Anterior cingulate cortex (tissue), 58 donors: ENCODE results near the gene AOPEP.

Experiments
- DNase-seq, 58 donors: peaks; one replicate each; lab custom pipeline; 2025; lab: John Stamatoyannopoulos, UW

The AOPEP gene

GRCh38 chr9:94787266-94787665 is 60.8 kb downstream of the AOPEP start:
- DNase-seq, result no peak

GRCh38 chr9:94788570-94789105 is 62.1 kb downstream of the AOPEP start:
- DNase-seq, result no peak

GRCh38 chr9:94791435-94791834 is 64.9 kb downstream of the AOPEP start:
- no peak for DNase-seq

- no peak for DNase-seq
These were observed 66.0 kb downstream of the AOPEP start for GRCh38 chr9:94792511-94792910.

DNA sequence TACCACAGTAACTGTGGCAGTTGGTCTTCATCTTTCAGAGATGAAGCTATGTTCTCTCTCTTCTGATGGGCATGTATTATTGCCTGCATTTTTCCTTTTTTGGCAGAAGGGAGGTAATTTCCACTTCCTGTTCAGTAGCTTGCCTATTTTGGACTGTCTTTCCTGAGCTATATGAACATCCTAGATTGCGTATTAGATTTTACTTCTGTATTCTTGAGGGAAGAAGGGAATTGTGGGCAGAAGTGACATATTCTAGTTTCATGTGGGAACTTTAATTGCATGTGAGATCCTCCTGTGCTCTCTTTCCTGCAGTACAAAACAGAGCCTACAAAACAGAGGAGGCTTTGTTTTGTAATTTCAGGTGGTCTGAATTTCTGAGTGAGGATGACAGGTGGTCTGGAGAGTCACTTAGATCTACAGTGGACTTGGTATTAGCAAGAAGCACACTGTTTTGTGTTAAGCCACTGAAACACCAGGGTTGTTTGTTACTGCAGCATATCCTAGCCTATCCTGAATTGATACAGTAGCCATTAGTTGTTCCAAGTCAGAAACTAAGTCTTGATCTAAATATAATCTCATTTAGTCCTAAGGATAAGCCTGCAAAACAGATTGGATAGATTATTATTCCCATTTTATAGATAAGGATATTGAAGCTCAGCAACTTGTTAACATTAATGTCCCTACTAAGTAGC is 68.1 kb downstream of the AOPEP start:
- DNase-seq, result no peak

GRCh38 chr9:94796687-94797086 is 70.2 kb downstream of the AOPEP start:
- DNase-seq, result no peak

GRCh38 chr9:94798201-94798600 is 71.7 kb downstream of the AOPEP start:
- no peak for DNase-seq

DNA sequence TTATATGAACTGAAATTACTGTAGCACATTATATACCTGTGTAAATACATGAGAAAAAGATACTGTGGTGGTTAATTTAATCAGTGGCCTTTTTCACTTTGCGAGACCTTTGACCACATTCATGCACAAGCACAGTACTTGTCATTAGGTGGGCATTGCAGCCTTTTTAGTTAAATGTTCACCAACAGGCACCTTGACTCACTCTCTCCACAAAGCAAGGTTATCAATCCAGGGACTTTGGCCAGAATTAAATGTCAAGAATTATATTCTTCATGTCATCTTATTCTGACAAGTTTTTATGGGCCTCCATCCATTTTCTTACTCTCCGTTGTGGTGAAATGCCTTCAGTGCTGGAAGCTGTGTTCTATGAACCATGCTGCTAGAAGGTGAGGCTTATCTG is 72.2 kb downstream of the AOPEP start:
- no peak for DNase-seq

GRCh38 chr9:94799578-94800264 is 73.2 kb downstream of the AOPEP start:
- DNase-seq, result no peak

DNA sequence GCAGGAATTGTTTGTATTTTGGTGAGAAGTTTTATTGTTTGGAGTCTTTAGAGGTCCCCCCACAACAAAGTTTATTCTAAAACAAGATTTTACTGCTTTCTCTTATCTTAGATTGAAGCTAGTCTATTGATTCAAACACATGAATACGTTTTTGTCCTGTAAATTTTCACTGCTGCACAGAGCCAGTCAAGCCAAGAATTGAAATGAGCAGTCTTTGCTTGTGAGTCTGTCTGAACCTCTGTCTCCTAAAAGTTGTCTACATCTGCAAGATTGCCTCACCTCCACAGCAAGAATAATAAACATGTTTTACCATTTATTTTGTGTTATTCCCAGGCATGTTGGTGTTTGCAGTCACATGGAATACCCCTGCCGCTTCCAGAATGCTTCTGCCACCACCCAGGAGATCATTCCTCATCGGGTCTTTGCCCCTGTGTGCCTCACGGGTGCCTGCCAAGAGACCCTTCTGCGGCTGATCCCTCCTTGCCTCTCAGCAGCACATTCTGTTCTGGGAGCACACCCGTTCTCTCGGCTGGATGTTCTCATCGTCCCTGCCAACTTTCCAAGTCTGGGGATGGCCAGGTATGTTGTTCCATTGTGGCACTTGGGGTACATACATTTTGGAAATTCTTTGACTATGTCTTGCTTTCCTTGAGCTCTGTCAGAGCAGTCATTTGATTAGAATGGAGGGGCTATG is 74.1 kb downstream of the AOPEP start:
- no peak for DNase-seq

DNA sequence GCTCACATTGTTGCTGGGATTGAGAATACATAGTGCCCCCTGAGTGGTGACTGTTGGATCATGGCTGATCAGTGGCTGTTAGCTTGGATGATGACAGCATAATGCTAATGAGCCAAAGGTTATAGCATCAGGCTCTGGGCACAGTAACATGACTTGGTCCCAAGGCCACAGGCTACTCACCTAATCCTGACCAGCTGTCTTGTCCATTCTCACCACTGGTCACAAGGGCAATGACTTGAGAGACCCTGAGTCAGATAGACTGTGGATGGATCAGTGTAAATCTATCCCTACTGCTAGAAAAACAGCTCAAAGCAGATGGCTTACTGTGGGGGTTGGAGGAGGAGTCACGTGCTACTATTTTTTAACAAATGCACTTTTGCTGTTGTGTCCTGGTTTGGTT is 74.7 kb downstream of the AOPEP start:
- no peak for DNase-seq

- no peak for DNase-seq
These were observed 75.2 kb downstream of the AOPEP start for GRCh38 chr9:94801681-94802080.

GRCh38 chr9:94802251-94802650 is 75.8 kb downstream of the AOPEP start:
- DNase-seq, result no peak

GRCh38 chr9:94802793-94803192 is 76.3 kb downstream of the AOPEP start:
- no peak for DNase-seq

- no peak for DNase-seq
These were observed 77.8 kb downstream of the AOPEP start for GRCh38 chr9:94804316-94804715.

- DNase-seq, result no peak
These were observed 78.6 kb downstream of the AOPEP start for GRCh38 chr9:94805051-94805489.

DNA sequence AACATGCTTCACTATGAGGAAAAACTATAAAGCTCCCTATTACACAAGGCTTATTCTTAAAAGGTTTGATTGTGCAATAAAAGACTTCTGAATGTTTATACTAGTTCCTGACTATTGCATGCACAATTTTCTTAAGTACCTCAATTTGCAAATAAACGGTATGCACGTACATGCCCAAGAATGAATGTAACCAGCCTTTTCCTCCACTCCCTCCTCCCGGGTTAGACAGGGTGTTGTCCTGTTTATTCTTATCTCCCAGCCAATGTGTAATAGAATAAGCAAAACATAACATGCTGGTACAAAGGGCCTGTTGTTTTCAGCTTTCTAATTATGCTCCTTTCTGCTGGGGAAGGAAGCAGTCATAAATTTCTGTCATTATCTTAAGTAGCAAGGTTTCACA is 79.1 kb downstream of the AOPEP start:
- DNase-seq, result no peak

DNA sequence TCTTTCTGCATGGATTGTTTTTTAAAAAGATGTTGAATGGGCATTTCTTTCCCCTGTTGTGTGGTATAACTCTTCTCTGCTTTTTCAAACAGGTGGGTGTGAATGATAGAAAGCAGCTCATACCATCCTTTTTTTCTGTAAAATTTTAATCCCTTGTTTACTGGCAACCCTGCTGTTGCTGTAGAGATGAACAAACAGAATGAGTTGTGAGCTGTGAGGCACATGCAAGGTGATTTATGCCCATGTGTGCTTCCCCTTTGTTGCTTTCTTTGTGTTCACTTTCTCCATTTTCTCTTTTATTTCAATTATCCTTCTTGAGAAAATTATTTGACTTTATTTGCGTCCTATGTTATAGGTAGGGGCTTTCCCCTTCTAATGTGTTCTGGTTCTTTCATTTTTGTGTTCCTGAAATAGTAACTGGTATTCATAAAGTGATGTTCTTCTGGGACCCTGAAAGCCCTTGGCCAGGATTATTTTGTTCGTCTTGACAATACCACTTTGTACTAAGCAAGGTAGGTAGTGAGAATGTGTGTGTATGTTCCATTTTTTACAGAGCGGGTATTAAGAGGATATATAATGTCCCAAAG is 79.9 kb downstream of the AOPEP start:
- DNase-seq, result no peak

- no peak for DNase-seq
These were observed 81.1 kb downstream of the AOPEP start for GRCh38 chr9:94807556-94807955.

- DNase-seq, result no peak
These were observed 82.6 kb downstream of the AOPEP start for GRCh38 chr9:94808926-94809700.
